ENCODE data around the gene MRPL4.

MRPL4 gene

GRCh38 chr19:10288662-10289166, 36.7 kb downstream of the MRPL4 start:
- no peak for DNase-seq (ENCODE audit: low read depth in 2 of 2)

GRCh38 chr19:10289167-10289835, 37.3 kb downstream of the MRPL4 start:
- DNase-seq (ENCODE audit: low read depth in 2 of 2): peak in 1 of 2 donors; percentile 52

DNA sequence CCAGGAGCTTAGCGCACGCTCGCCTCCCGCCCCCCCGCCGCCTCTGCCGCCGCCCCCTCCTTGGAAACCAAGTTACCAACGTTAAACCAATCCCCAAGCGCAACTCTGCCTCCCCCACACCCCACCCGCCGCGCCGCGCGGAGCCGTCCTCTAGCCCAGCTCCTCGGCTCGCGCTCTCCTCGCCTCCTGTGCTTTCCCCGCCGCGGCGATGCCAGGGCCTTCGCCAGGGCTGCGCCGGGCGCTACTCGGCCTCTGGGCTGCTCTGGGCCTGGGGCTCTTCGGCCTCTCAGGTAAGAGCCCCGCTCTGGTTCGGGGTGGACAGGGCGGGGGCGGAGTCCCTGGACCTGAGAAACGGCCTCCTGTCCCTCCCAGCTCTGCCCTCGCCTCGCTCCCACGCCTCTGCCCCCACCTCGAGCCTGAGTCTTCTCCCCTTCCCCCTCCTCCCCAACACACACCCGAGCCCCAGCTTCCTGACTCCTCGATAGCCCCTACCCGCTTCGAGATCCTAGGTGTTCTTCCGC, 37.9 kb downstream of the MRPL4 start, which contains the start of gene ICAM5:
Gene ICAM5 (plus strand): TSS at position 117 of the 521 bp plus-strand sequence. CDS start 92 bp downstream, at position 209.
- no peak for DNase-seq (ENCODE audit: low read depth in 2 of 2)

DNA sequence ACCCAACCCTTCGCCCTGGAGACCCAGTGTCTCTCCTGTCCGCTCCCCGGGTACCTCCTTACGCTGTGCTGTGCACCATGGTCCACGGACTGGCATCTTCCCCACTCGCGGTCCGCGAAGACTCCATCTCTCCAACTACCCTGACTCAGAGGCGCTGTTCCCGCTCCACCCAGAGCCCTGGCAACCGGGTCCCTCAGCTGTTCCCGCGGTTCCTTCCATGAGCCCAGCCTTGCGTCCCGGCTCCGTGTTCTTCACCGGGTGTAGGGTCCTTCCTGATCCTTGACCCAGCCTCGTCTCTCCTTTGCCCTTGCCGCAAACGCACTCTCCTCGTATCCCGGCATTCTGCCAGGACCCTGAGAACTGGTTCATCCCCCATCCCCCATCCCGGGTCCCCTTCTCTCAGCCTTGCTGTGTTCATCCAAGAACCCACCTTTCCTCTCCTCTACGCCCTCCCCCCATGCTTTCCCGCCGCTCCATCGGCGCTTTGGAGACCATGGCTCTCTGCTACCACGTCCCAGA, 38.4 kb downstream of the MRPL4 start:
- no peak for DNase-seq (ENCODE audit: low read depth in 2 of 2)

GRCh38 chr19:10290876-10291553, 39.0 kb downstream of the MRPL4 start:
- DNase-seq (ENCODE audit: low read depth in 2 of 2): no peak

DNA sequence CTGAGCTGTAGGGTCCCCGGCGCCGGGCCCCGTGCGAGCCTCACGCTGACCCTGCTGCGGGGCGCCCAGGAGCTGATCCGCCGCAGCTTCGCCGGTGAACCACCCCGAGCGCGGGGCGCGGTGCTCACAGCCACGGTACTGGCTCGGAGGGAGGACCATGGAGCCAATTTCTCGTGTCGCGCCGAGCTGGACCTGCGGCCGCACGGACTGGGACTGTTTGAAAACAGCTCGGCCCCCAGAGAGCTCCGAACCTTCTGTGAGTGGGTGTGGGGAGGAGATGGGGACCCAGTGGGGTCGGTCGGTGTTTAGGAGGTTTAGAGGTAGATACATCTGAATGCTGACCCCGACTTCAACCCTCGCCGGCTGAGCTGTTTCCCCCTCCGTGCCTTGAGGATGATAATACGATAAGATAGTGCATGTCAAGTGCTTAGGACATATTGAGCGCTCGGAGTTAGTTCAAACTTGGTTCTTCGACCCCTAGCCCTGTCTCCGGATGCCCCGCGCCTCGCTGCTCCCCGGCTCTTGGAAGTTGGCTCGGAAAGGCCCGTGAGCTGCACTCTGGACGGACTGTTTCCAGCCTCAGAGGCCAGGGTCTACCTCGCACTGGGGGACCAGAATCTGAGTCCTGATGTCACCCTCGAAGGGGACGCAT, 39.7 kb downstream of the MRPL4 start:
- DNase-seq (ENCODE audit: low read depth in 2 of 2): no peak

- DNase-seq (ENCODE audit: low read depth in 2 of 2): peak in 1 of 2 donors; percentile 75
These were observed 40.3 kb downstream of the MRPL4 start for GRCh38 chr19:10292206-10292788.

GRCh38 chr19:10292789-10293636, 41.0 kb downstream of the MRPL4 start:
- DNase-seq (ENCODE audit: low read depth in 2 of 2): no peak

- DNase-seq (ENCODE audit: low read depth in 2 of 2): no peak
These were observed 41.8 kb downstream of the MRPL4 start for GRCh38 chr19:10293637-10294367.

GRCh38 chr19:10294368-10294697, 42.3 kb downstream of the MRPL4 start:
- no peak for DNase-seq (ENCODE audit: low read depth in 2 of 2)

GRCh38 chr19:10295305-10295846, 43.4 kb downstream of the MRPL4 start:
- DNase-seq (ENCODE audit: low read depth in 2 of 2): no peak

DNA sequence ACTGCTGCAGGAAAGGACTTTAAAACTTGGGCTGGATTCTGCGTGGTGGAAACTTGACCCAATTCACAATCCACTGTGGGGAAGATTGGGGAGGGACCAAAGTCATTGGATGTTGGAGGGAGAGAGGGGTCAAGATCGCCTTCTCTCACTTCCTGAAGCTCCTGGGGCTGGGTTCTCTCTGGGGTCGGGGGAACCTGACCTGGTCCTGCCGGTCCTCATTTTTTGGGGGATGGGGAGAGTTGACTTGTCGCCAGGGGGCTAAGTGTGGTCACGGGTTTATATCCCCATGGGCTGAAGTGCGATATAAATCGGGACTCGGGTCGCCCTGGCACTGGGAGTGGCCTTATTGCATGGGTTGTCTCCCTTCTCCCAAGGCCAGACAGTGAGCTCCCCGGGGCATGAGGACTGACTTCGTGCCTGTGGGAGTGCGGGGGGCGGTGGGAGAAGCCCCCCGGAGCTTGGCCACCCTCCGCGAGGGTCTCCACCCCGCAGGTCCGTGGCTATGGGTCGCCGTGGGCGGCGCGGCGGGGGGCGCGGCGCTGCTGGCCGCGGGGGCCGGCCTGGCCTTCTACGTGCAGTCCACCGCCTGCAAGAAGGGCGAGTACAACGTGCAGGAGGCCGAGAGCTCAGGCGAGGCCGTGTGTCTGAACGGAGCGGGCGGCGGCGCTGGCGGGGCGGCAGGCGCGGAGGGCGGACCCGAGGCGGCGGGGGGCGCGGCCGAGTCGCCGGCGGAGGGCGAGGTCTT, 44.0 kb downstream of the MRPL4 start:
- DNase-seq (ENCODE audit: low read depth in 2 of 2): no peak

DNA sequence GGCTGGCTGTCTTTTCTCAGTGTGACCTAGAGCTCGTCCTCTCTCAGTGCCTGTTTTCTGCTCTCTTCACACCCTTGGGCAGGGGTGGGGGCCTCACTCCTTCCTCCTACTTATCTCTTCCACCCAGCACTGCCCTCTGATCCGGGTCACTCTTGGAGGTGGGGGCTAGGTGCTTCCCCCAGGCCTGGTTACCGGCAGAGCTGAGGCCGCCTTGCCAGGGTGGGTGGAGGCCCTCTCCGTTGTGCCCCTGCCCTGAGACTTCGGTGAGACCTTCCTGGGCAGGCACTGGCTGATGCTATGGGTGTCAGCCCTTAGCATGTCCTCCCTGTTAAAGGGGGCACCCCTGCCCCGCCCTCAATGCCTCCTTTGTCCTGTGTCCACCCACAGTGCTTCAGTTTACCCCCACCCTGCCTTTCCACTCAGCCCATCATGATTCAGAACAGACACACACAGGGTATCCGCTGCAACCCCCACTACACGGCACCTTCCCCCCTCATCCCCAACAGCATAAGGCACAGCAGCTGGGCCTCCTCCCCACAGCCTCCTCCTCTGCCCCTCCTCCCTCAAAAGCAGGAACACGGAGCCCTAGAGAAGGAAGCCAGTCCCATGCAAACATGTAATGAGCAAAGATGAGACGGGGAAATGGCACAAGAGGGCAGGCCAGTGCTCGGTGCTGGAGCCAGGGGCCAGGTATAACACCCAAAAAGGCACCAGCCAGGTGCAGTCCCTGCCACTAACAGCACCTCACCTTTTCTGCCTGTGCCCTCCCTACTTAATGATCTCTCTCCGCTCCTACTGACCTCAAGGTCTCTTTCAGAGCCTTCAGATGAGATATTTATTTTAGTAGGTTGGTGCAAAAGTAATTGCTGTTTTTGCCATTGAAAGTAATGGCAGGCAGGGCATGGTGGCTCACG, 47.8 kb downstream of the MRPL4 start:
- no peak for DNase-seq (ENCODE audit: low read depth in 2 of 2)

DNA sequence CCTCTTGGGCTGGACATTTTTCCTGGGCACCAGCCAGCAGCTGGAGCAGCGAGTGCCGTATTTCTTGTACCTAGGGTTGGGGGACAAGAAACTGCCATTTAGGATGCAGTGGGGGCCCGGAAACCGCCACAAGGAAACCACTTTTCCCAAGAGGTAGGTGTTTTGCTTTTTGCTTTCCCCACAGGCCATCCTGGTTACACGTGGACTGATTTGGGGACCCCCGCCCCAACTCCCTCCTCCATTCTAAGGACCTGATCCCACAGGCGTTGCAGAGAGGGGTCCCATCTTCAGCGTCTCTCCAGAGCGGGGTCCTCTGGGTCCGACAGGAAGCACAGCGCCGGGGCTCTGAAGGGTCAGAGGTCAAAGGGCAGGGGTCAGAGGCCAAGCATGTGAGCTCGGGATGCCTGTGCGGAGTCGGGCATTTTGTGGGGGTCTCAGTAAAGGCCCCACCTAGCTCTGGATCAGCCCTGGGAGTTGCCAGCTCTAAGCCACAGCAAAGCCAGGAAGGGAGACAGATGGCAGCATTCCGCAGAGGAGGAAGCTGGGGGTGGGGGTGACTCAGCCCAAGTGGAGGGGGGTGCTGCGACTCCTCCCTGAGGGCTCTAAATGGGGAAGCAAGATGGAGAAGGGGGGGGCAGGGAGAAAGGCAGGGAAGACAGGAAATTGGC, 53.3 kb downstream of the MRPL4 start:
- no peak for DNase-seq (ENCODE audit: low read depth in 2 of 2)

DNA sequence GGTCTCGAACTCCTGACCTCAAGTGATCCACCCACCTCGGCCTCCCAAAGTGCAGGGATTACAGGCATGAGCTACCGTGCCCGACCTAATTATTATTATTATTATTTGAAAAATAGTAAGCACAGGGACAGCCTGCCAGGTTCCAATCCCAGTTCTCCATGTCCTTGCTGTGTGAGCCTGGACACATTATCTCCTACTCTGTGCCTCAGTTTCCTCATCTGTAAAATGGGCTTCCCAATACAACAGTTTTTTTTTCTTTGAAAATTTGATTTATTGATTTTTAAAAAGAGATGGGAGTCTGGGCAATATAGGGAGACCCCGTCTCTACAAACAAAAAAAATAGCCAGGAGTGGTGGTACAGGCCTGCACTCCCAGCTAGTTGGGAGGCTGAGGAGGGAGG, 54.3 kb downstream of the MRPL4 start:
- DNase-seq (ENCODE audit: low read depth in 2 of 2): no peak

DNA sequence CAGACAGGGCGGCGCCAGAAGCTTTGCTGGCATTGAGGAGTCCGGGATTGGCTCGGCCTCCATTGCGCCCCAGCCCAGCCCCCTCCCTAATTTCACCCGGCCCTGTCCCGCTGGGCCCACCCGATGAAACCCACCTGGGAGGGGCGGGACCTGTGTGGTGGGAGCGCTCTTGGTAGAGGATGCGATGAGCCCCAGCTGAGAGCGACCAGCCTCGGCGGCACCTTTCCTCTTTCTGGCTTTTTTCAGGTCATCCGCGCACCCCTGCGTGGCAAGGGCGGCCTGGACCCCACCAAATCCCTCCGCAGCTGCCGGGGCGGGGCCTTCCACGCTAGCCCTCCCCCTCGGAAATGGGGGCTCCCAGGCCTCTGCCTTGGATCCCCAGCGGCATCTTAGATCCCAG, 57.4 kb downstream of the MRPL4 start, which contains the start of gene ZGLP1:
Gene ZGLP1 (minus strand): TSS at position 393 of the 400 bp plus-strand sequence.
- no peak for DNase-seq (ENCODE audit: low read depth in 2 of 2)
